Lower lobe of right lung (tissue), 2 donors: Measurements from ENCODE around the gene SPSB2. TPM values are rescaled to one million over a fixed set of nuclear protein-coding genes. Genes with fewer than 3 reads are reported as not detected.
"Not testable (repeated sequence)": the region's sequence is repeated elsewhere in the genome, so short reads cannot be mapped to it uniquely, and the experiment has no call there.

Experiments used
- ATAC-seq, 2 donors: fragments of 200-7000 bp; cut with Tn5 transposase; one replicate each; pipeline ENCODE4 v1.9.1; 2020 to 2022; ENCODE audit warnings: mild to moderate bottlenecking in 2 of 2, moderate library complexity in 2 of 2
- DNase-seq: peaks from one replicate; pipeline ENCODE4 v3.0.0-alpha.2; 2020
- H3K27ac ChIP-seq: fragments of 200-600 bp; one replicate; pipeline ENCODE4 v1.8.0; 2022
- H3K27me3 ChIP-seq: fragments of 200-600 bp; one replicate; pipeline ENCODE4 v1.8.0; 2022; ENCODE audit warnings: low read depth
- H3K36me3 ChIP-seq: fragments of 200-600 bp; one replicate; pipeline ENCODE4 v1.8.0; 2022; ENCODE audit warnings: mild to moderate bottlenecking
- H3K4me1 ChIP-seq: fragments of 200-600 bp; one replicate; pipeline ENCODE4 v1.8.0; 2022
- H3K4me3 ChIP-seq: fragments of 200-600 bp; one replicate; pipeline ENCODE4 v1.8.0; 2022; ENCODE audit warnings: mild to moderate bottlenecking
- H3K9me3 ChIP-seq: fragments of 200-600 bp; one replicate; pipeline ENCODE4 v1.8.0; 2022
- CTCF ChIP-seq: fragments of 200-600 bp; IDR thresholded peaks from one replicate; pipeline ENCODE4 v1.8.0; 2022; ENCODE audit warnings: antibody characterized with exemption, mild to moderate bottlenecking
- intact Hi-C: fragments of 100-400 bp; cut with DNase I; formaldehyde crosslinking; loops from one replicate; pipeline ENCODE4 v1.11.0; 2022
- total RNA-seq: library from RNA; stranded (reverse); fragmentation: NEBNext Ultra II Directional; extraction: Animal tissue kit (Norgen Biotek cat#: 25700); gene quantifications from one replicate; pipeline ENCODE4 v1.2.1, GENCODE V29; 2021
- donor health status: DM: no; HTN: yes; CAD: no; lungs with severe emphysema.

The SPSB2 gene
- total RNA-seq, 1 donor from 2014 or later = 25.5 TPM

DNA sequence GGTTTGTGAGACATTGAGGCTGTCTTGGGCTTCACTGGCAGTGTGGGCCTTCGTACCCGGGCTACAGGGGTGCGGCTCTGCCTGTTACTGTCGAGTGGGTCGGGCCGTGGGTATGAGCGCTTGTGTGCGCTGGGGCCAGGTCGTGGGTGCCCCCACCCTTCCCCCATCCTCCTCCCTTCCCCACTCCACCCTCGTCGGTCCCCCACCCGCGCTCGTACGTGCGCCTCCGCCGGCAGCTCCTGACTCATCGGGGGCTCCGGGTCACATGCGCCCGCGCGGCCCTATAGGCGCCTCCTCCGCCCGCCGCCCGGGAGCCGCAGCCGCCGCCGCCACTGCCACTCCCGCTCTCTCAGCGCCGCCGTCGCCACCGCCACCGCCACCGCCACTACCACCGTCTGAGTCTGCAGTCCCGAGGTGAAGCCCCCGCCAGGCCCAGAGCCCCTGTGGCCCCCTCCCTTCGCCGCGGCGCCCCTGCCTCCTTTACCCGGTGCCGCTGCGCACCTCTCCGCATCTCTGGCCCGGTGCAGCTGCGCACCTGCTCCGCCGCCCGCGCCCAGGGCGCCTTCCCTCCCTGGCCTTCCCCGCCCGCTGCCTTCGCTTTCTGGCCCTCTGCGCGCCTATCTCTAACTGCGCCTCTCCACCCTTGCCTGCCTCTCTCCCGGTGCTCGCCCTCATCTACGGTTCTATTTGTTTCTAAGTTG, 41.3 kb upstream of the SPSB2 start, which contains the start of gene ENO2:
Gene ENO2, plus strand, starts transcription at position 335 of the 701 bp plus-strand sequence. CDS start 1,253 bp downstream, outside the sequence.
- DNase-seq (peak; percentile 82), ATAC-seq (peak; percentile 91 to 95)
- Histone ChIP-seq H3K4me1 (peaks cover 15% of the 10 kb centered on the region), H3K27me3 (peaks cover 4% of the 10 kb centered on the region), H3K36me3 (peaks cover 11% of the 10 kb centered on the region), H3K4me3 (peak within 1 kb of the TSS; percentile 83), H3K9me3 (no peaks in the 10 kb centered on the region), H3K27ac (peak within 1 kb of the TSS; percentile 76)
- intact Hi-C loops = no loop called here
- TF ChIP-seq CTCF = no peak

DNA sequence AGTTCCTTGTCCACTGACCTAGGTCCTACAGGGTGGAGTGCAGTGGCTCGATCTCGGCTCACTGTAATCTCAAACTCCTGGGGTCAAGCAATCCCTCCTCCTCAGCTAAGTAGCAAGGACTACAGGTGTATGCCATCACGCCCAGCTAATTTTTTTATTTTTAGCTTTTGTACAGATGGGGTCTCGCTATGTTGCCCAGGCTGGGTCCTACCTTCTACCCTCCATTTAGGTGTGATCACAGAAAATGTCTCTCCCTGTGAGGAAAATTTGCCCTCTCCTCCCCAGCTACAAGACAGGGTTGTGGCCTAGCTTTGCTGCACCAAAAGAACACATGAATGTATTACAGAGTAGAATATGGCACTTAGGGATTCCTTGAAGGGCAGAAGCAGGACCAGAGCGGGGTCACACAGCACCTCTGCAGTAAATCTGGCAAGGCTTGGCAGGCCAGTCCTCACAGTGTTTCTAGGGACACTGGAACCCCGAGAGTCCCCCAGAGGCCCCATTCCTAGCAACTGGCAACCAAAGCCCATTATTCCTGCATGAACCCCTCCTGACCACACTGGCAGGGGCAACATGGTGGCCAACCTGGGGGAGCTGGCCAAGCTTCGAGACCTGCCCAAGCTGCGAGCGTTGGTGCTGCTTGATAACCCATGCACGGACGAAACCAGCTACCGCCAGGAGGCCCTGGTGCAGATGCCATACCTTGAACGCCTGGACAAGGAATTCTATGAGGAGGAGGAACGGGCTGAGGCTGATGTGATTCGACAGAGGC, 39.2 kb upstream of the SPSB2 start:
- no peak for TF ChIP-seq CTCF
- ATAC-seq (no peak), DNase-seq (peak; percentile 47)
- Histone ChIP-seq H3K27ac (no peak overlapping the region), H3K36me3 (peaks cover 6% of the 10 kb centered on the region), H3K4me1 (peaks cover 15% of the 10 kb centered on the region), H3K4me3 (no peak overlapping the region), H3K9me3 (no peaks in the 10 kb centered on the region), H3K27me3 (peaks cover 4% of the 10 kb centered on the region)
- intact Hi-C loops = no loop called here

GRCh38 chr12:6909421-6910145, 36.5 kb upstream of the SPSB2 start:
- intact Hi-C loops = no loop called here
- H3K4me3 ChIP-seq = no peak overlapping the region
- peaks cover 5% of the 10 kb centered on the region for H3K36me3 ChIP-seq
- TF ChIP-seq CTCF = no peak
- no peak overlapping the region for H3K27ac ChIP-seq
- H3K9me3 ChIP-seq = no peaks in the 10 kb centered on the region
- H3K27me3 ChIP-seq = no peaks in the 10 kb centered on the region
- H3K4me1 ChIP-seq = peaks cover 14% of the 10 kb centered on the region
- no peak for ATAC-seq
- DNase-seq = peak; percentile 4

GRCh38 chr12:6908141-6908540, 35.0 kb upstream of the SPSB2 start:
- H3K27me3 ChIP-seq, H3K27ac ChIP-seq, H3K9me3 ChIP-seq, intact Hi-C loops, H3K4me3 ChIP-seq, H3K36me3 ChIP-seq, ATAC-seq: not testable (repeated sequence)
- H3K4me1 ChIP-seq = peaks cover 13% of the 10 kb centered on the region
- DNase-seq = peak; percentile 28

DNA sequence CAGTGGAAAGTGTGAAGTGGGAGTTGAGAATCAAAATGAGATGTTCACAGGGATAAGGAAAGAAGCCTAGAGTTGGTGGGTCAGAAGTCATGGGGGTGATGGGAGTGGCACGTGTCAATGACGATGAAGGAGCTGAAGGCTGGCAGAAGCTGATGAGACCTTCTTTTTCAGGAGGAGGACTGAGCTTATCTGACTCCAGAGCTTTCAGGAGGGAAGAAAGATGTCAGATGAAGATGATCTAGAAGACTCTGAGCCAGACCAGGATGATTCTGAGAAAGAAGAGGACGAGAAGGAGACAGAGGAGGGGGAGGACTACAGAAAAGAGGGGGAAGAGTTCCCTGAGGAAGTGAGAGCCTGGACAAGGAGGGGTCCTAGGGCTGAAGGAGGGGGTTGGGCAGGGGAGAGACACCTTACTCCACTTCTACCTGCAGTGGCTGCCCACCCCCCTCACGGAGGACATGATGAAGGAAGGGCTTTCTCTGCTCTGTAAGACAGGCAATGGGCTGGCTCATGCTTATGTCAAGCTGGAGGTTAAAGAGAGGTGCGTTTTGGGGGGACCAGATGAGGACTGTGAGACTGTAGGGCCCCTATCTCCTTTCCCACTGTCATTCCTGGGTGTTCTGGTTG, 32.4 kb upstream of the SPSB2 start:
- intact Hi-C loops = no loop called here
- Histone ChIP-seq H3K36me3 (peaks cover 5% of the 10 kb centered on the region), H3K9me3 (no peaks in the 10 kb centered on the region), H3K27ac (peak overlapping the region; percentile 82), H3K4me1 (peaks cover 13% of the 10 kb centered on the region), H3K27me3 (no peaks in the 10 kb centered on the region), H3K4me3 (peak overlapping the region; percentile 68)
- TF ChIP-seq CTCF = no peak
- DNase-seq (peak; percentile 24), ATAC-seq (no peak)
